ENCODE measurements around the gene TMEM174. TPM values are rescaled to one million over a fixed set of nuclear protein-coding genes. Genes with fewer than 3 reads are reported as not detected.

TMEM174 gene
- total and polyA plus RNA-seq, 8 donors = not detected

- Histone ChIP-seq H3K27ac (peak overlapping the region in 3 of 5 donors; percentile 8 to 48 (median 38)), H3K9me3 (no peaks in the 10 kb centered on the region), H3K27me3 (peaks cover 0 to 18% (median 0%) of the 10 kb centered on the region in 3 donors), H3K4me1 (peaks cover 0 to 8% (median 0%) of the 10 kb centered on the region in 4 donors), H3K36me3 (no peaks in the 10 kb centered on the region), H3K4me3 (no peak overlapping the region)
- 59 to 71% (median 64%) methylated on average over 5 of the region's 5 CpGs for WGBS, 5 donors
- DNase-seq = peak in 1 of 2 donors; percentile 22
- no peak for TF ChIP-seq POLR2AphosphoS5 (IDR thresholded peaks at IDR 0.05)
- no peak for TF ChIP-seq EP300 (IDR thresholded peaks at IDR 0.05)
- no peak for TF ChIP-seq POLR2A (IDR thresholded peaks at IDR 0.05)
- TF ChIP-seq, protein P1, sequence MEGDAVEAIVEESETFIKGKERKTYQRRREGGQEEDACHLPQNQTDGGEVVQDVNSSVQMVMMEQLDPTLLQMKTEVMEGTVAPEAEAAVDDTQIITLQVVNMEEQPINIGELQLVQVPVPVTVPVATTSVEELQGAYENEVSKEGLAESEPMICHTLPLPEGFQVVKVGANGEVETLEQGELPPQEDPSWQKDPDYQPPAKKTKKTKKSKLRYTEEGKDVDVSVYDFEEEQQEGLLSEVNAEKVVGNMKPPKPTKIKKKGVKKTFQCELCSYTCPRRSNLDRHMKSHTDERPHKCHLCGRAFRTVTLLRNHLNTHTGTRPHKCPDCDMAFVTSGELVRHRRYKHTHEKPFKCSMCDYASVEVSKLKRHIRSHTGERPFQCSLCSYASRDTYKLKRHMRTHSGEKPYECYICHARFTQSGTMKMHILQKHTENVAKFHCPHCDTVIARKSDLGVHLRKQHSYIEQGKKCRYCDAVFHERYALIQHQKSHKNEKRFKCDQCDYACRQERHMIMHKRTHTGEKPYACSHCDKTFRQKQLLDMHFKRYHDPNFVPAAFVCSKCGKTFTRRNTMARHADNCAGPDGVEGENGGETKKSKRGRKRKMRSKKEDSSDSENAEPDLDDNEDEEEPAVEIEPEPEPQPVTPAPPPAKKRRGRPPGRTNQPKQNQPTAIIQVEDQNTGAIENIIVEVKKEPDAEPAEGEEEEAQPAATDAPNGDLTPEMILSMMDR (IDR thresholded peaks at IDR 0.05) = no peak
- intact Hi-C loops (cut with DNase I; ENCODE audit: low total_unique reads) = no loop called here
Observed at GRCh38 chr5:73129143-73129542, 43.9 kb upstream of the TMEM174 start.

- H3K4me3 ChIP-seq = no peak overlapping the region
- TF ChIP-seq POLR2AphosphoS5 (IDR thresholded peaks at IDR 0.05) (no peak), EP300 (IDR thresholded peaks at IDR 0.05) (no peak), POLR2A (IDR thresholded peaks at IDR 0.05) (no peak)
- TF ChIP-seq, protein P1 (IDR thresholded peaks at IDR 0.05) = no peak
- WGBS, 5 donors = 44 to 64% (median 60%) methylated on average over 1 of the region's 1 CpG
Observed at GRCh38 chr5:73130811-73131210, 42.2 kb upstream of the TMEM174 start.

DNA sequence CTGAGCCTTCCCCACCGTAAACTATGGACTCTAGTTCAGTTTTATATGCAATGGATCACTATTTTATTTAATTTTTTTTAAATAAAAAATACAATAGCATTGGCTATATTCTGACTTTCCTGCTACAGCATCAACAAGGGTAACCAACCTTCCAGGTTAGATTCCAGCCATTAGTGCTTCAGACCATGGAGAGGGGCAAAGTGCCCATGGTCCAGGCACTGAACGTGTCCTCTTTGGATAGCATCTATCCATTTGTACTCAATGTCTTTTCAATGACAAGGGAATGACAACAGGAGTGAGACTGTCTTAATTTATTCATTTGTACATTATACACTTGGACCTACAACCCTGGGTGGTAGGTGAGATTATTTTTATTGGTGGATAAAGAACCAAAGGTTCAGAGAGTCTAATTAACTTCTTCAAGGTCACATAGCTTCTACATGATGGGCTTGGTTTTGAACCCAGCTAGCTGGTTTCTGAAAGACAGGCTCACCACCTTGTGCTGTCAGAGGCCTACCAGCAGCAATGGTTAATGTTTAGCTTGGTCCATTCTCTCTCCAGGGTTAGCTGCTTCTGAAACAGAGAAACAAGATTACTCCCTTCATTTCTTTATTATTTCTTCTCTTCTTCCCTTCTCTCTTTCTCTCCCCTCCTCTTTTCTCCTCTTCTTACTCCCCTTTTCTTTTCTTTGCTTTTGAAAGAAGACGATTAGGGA is 41.1 kb upstream of the TMEM174 start:
- 73 to 82% (median 77%) methylated on average over 3 of the region's 3 CpGs for WGBS, 5 donors
- DNase-seq = peak in 1 of 2 donors; percentile 34
- Histone ChIP-seq H3K4me1 (peaks cover 0 to 8% (median 0%) of the 10 kb centered on the region in 4 donors), H3K9me3 (no peaks in the 10 kb centered on the region), H3K27ac (no peak overlapping the region), H3K36me3 (no peaks in the 10 kb centered on the region), H3K27me3 (peaks cover 0 to 22% (median 0%) of the 10 kb centered on the region in 3 donors), H3K4me3 (no peak overlapping the region)
- TF ChIP-seq EP300 (IDR thresholded peaks at IDR 0.05) (no peak), POLR2AphosphoS5 (IDR thresholded peaks at IDR 0.05) (no peak), POLR2A (IDR thresholded peaks at IDR 0.05) (no peak)
- TF ChIP-seq, protein P1 (IDR thresholded peaks at IDR 0.05) = no peak
- intact Hi-C loops (cut with DNase I; ENCODE audit: low total_unique reads) = no loop called here

More at GRCh38 chr5:73130811-73131210, 42.2 kb upstream of the TMEM174 start:
- H3K9me3 ChIP-seq = no peaks in the 10 kb centered on the region
- peaks cover 0 to 12% (median 0%) of the 10 kb centered on the region in 3 donors for H3K27me3 ChIP-seq
- no peak overlapping the region for H3K27ac ChIP-seq
- intact Hi-C loops (cut with DNase I; ENCODE audit: low total_unique reads) = no loop called here
- no peak for DNase-seq
- no peaks in the 10 kb centered on the region for H3K36me3 ChIP-seq
- H3K4me1 ChIP-seq = peaks cover 0 to 8% (median 0%) of the 10 kb centered on the region in 4 donors

DNA sequence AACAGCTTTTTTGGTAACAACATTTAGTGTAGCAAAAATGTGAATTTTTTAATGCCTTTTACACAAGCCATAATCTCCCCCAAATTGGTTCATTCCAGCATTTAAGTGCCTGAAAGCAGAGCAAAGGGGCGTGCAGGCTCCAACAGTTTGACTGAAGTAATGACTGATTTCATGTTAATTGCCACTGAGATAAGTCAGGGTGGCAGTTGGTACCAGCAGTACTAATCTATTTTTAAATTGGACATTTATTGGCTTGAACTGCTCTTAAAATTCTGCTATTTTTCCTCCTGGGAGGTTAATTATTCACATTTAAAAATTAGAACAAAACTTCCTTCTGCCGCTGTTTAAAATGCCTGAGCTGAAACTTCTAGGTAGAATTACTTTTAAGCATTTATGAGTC is 40.2 kb upstream of the TMEM174 start:
- Histone ChIP-seq H3K4me3 (no peak overlapping the region), H3K27me3 (peaks cover 0 to 27% (median 0%) of the 10 kb centered on the region in 3 donors), H3K4me1 (peaks cover 0 to 8% (median 0%) of the 10 kb centered on the region in 4 donors), H3K9me3 (no peaks in the 10 kb centered on the region), H3K27ac (no peak overlapping the region), H3K36me3 (no peaks in the 10 kb centered on the region)
- DNase-seq = peak in 1 of 2 donors; percentile 22
- intact Hi-C loops (cut with DNase I; ENCODE audit: low total_unique reads) = no loop called here
- WGBS, 5 donors = 65 to 90% (median 88%) methylated on average over 2 of the region's 2 CpGs
- TF ChIP-seq EP300 (IDR thresholded peaks at IDR 0.05) (no peak), POLR2A (IDR thresholded peaks at IDR 0.05) (no peak), POLR2AphosphoS5 (IDR thresholded peaks at IDR 0.05) (no peak)
- TF ChIP-seq, protein P1 (IDR thresholded peaks at IDR 0.05) = no peak
